ENCODE measurements around the gene PLA2G1B.
"Not testable (repeated sequence)": the region's sequence is repeated elsewhere in the genome, so short reads cannot be mapped to it uniquely, and the experiment has no call there.

PLA2G1B gene

DNA sequence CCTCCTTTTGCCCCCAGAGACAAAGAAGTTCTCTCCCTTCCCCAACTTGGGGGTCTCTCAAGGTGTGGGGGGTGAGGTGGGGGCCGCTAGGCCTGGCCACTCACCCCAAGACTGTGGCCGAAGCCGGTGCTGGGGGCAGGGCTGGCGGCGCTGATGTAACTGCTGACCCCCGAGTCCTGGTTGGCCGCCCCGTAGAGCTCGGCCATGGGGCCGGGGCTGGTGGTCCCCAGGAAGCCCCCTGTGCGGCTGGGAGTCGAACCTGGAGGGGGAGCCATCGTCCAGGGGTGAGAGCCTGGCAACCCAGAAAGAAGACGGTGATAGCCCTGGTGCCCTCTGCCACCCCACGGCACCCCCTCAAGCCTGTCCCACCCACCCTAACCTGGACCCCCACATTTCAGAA, 18.5 kb upstream of the PLA2G1B start:
- Histone ChIP-seq H3K4me3 (ENCODE audit: low read length in 2 of 2) (no peak overlapping the region), H3K9me3 (ENCODE audit: control insufficient read depth in 2 of 2, low read length in 2 of 2) (no peaks in the 10 kb centered on the region), H3K27ac (ENCODE audit: low read depth in 2 of 2, low read length in 2 of 2) (no peak overlapping the region), H3K4me1 (ENCODE audit: control insufficient read depth in 2 of 2, insufficient read depth in 2 of 2, low read length in 2 of 2) (peaks cover 2 to 5% of the 10 kb centered on the region in 2 donors), H3K9ac (ENCODE audit: low read depth in 1 of 2, low read length in 2 of 2) (no peak overlapping the region), H3K36me3 (ENCODE audit: control insufficient read depth in 2 of 2, insufficient read depth in 2 of 2, low read length in 2 of 2) (no peaks in the 10 kb centered on the region), H3K27me3 (ENCODE audit: control insufficient read depth in 2 of 2, insufficient read depth in 2 of 2, low read length in 2 of 2) (no peaks in the 10 kb centered on the region)

- no peak overlapping the region for H3K27ac ChIP-seq (ENCODE audit: low read depth in 2 of 2, low read length in 2 of 2)
- H3K27me3 ChIP-seq (ENCODE audit: control insufficient read depth in 2 of 2, insufficient read depth in 2 of 2, low read length in 2 of 2): no peaks in the 10 kb centered on the region
- no peaks in the 10 kb centered on the region for H3K4me1 ChIP-seq (ENCODE audit: control insufficient read depth in 2 of 2, insufficient read depth in 2 of 2, low read length in 2 of 2)
- no peak overlapping the region for H3K9ac ChIP-seq (ENCODE audit: low read depth in 1 of 2, low read length in 2 of 2)
- H3K36me3 ChIP-seq (ENCODE audit: control insufficient read depth in 2 of 2, insufficient read depth in 2 of 2, low read length in 2 of 2): no peaks in the 10 kb centered on the region
- no peak overlapping the region for H3K4me3 ChIP-seq (ENCODE audit: low read length in 2 of 2)
- H3K9me3 ChIP-seq (ENCODE audit: control insufficient read depth in 2 of 2, low read length in 2 of 2): no peaks in the 10 kb centered on the region
Observed at GRCh38 chr12:120343692-120344091, 16.1 kb upstream of the PLA2G1B start.

- H3K9ac ChIP-seq (ENCODE audit: low read depth in 1 of 2, low read length in 2 of 2): no peak overlapping the region
- no peaks in the 10 kb centered on the region for H3K27me3 ChIP-seq (ENCODE audit: control insufficient read depth in 2 of 2, insufficient read depth in 2 of 2, low read length in 2 of 2)
- no peak overlapping the region for H3K27ac ChIP-seq (ENCODE audit: low read depth in 2 of 2, low read length in 2 of 2)
- H3K36me3 ChIP-seq (ENCODE audit: control insufficient read depth in 2 of 2, insufficient read depth in 2 of 2, low read length in 2 of 2): no peaks in the 10 kb centered on the region
- H3K4me3 ChIP-seq (ENCODE audit: low read length in 2 of 2): no peak overlapping the region
- H3K4me1 ChIP-seq (ENCODE audit: control insufficient read depth in 2 of 2, insufficient read depth in 2 of 2, low read length in 2 of 2): no peaks in the 10 kb centered on the region
- H3K9me3 ChIP-seq (ENCODE audit: control insufficient read depth in 2 of 2, low read length in 2 of 2): peaks cover 0 to 2% of the 10 kb centered on the region in 2 donors
Observed at GRCh38 chr12:120343039-120343537, 15.5 kb upstream of the PLA2G1B start.

DNA sequence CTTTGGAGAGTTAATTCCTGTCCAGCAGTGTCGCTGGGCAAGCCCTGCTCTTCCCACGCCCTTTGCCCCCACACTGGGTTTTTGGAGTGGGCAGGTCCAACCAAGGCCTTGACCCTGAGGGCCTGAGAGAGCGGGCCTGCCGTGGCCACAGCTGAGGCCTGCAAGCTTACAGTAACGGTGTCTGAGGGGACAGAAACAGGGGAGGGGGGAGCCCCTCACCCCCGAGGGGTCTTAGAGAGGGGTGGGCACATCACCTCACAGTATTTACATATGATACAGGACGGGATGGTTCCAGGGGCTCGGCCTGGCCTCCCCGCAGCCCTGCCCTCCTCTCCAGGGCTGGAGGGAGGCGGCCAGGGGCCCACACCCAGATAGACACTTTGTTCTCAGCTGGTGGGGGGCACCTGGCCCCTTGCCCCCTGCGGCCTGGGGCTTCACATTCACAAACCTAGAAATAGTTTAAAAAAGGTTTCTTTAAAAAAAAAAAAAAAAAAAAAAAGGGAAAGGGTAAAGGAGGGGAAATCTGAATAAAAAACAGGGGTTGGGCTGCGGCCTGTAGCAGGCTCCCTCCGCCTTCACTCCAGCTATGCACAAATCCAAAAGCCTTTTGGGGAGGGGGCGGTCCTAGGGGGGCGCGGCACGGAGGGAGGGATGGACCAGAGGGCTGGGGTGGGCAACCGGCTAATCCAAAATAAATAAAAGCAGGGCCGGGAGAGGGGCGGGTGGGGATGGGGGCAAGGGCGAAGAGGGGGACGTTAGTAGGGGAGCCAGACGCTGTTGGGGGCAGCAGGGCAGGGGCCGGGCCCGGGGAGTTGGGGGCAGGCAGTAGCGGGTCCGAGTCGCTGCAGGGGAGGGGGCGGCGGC, 14.8 kb upstream of the PLA2G1B start:
- Histone ChIP-seq H3K9me3 (ENCODE audit: control insufficient read depth in 2 of 2, low read length in 2 of 2) (peaks cover 0 to 2% of the 10 kb centered on the region in 2 donors), H3K4me1 (ENCODE audit: control insufficient read depth in 2 of 2, insufficient read depth in 2 of 2, low read length in 2 of 2) (no peaks in the 10 kb centered on the region), H3K36me3 (ENCODE audit: control insufficient read depth in 2 of 2, insufficient read depth in 2 of 2, low read length in 2 of 2) (no peaks in the 10 kb centered on the region), H3K27ac (ENCODE audit: low read depth in 2 of 2, low read length in 2 of 2) (no peak overlapping the region), H3K27me3 (ENCODE audit: control insufficient read depth in 2 of 2, insufficient read depth in 2 of 2, low read length in 2 of 2) (no peaks in the 10 kb centered on the region), H3K9ac (ENCODE audit: low read depth in 1 of 2, low read length in 2 of 2) (no peak overlapping the region), H3K4me3 (ENCODE audit: low read length in 2 of 2) (no peak overlapping the region)

DNA sequence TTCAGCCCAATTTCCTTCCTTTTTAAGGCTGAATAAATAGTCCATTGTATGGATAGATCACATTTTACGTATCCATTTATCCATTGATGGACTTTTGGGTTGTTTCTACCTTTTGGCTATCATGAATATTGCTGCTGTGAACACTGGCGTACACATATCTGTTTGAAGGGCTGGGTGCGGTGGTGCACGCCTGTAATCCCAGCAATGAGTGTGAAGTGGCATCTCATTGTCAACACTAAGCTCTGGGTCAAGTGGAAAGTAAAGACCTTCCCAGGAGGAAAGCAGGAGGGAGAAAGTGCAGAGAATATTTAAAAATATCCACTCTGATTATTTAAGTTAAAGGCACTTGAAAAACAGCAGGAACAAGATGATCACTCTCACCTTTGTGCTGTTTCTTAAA, 11.7 kb upstream of the PLA2G1B start:
- Histone ChIP-seq H3K9me3 (ENCODE audit: control insufficient read depth in 2 of 2, low read length in 2 of 2) (peaks cover 0 to 2% of the 10 kb centered on the region in 2 donors), H3K4me3 (ENCODE audit: low read length in 2 of 2) (no peak overlapping the region), H3K4me1 (ENCODE audit: control insufficient read depth in 2 of 2, insufficient read depth in 2 of 2, low read length in 2 of 2) (no peaks in the 10 kb centered on the region), H3K9ac (ENCODE audit: low read depth in 1 of 2, low read length in 2 of 2) (no peak overlapping the region), H3K27ac (ENCODE audit: low read depth in 2 of 2, low read length in 2 of 2) (no peak overlapping the region), H3K27me3 (ENCODE audit: control insufficient read depth in 2 of 2, insufficient read depth in 2 of 2, low read length in 2 of 2) (no peaks in the 10 kb centered on the region), H3K36me3 (ENCODE audit: control insufficient read depth in 2 of 2, insufficient read depth in 2 of 2, low read length in 2 of 2) (no peaks in the 10 kb centered on the region)

DNA sequence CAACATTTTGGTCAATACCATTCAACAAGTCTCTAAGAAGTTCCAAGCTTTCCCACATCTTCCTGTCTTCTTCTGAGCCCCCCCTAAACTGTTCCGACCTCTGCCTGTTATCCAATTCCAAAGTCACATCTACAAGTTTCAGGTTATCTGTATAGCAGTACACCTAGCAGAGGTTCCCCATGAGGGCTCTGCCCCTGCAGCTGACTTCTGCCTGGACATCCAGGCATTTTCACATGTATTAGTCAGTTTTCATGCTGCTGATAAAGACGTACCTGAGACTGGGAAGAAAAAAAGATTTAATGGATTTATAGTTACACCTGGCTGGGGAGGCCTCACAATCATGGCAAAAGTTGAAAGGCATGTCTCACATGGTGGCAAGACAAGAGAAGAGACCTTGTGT, 10.2 kb upstream of the PLA2G1B start:
- H3K4me1 ChIP-seq (ENCODE audit: control insufficient read depth in 2 of 2, insufficient read depth in 2 of 2, low read length in 2 of 2): no peaks in the 10 kb centered on the region
- no peak overlapping the region for H3K27ac ChIP-seq (ENCODE audit: low read depth in 2 of 2, low read length in 2 of 2)
- H3K27me3 ChIP-seq (ENCODE audit: control insufficient read depth in 2 of 2, insufficient read depth in 2 of 2, low read length in 2 of 2): no peaks in the 10 kb centered on the region
- no peak overlapping the region for H3K4me3 ChIP-seq (ENCODE audit: low read length in 2 of 2)
- peaks cover 0 to 2% of the 10 kb centered on the region in 2 donors for H3K9me3 ChIP-seq (ENCODE audit: control insufficient read depth in 2 of 2, low read length in 2 of 2)
- H3K36me3 ChIP-seq (ENCODE audit: control insufficient read depth in 2 of 2, insufficient read depth in 2 of 2, low read length in 2 of 2): no peaks in the 10 kb centered on the region
- H3K9ac ChIP-seq (ENCODE audit: low read depth in 1 of 2, low read length in 2 of 2): no peak overlapping the region

DNA sequence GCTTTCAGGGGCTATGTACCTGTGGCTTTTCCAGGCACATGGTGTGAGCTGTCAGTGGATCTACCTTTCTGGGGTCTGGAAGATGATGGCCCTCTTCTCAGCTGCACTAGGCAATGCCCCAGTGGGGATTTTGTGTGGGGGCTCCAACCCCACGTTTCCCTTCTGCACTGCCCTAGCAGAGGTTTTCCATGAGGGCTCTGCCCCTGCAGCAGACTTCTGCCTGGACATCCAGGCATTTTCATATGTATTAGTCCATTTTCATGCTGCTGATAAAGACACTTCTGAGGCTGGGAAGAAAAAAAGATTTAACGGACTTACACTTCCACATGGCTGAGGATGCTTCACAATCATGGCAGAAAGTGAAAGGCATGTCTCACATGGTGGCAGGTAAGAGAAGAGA, 8.8 kb upstream of the PLA2G1B start:
- H3K9ac ChIP-seq (ENCODE audit: low read depth in 1 of 2, low read length in 2 of 2); H3K27ac ChIP-seq (ENCODE audit: low read depth in 2 of 2, low read length in 2 of 2); H3K9me3 ChIP-seq (ENCODE audit: control insufficient read depth in 2 of 2, low read length in 2 of 2); H3K4me3 ChIP-seq (ENCODE audit: low read length in 2 of 2); H3K27me3 ChIP-seq (ENCODE audit: control insufficient read depth in 2 of 2, insufficient read depth in 2 of 2, low read length in 2 of 2); H3K4me1 ChIP-seq (ENCODE audit: control insufficient read depth in 2 of 2, insufficient read depth in 2 of 2, low read length in 2 of 2); H3K36me3 ChIP-seq (ENCODE audit: control insufficient read depth in 2 of 2, insufficient read depth in 2 of 2, low read length in 2 of 2): not testable (repeated sequence)

DNA sequence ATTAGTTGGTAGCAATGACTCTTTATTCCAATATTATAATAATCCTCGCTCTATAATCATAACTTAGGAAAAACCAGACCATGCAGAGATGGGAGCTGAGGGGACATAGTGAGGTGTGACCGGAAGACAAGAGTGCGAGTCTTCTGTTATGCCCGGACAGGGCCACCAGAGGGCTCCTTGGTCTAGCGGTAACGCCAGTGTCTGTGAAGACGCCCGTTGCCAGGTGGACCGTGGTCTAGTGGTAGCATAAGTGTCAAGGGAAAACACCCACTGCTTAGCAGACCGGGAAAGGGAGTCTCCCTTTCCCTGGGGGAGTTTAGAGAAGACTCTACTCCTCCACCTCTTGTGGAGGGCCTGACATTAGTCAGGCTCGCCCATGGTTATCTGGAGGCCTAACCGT, 7.9 kb upstream of the PLA2G1B start:
- H3K4me3 ChIP-seq (ENCODE audit: low read length in 2 of 2); H3K9me3 ChIP-seq (ENCODE audit: control insufficient read depth in 2 of 2, low read length in 2 of 2); H3K4me1 ChIP-seq (ENCODE audit: control insufficient read depth in 2 of 2, insufficient read depth in 2 of 2, low read length in 2 of 2); H3K36me3 ChIP-seq (ENCODE audit: control insufficient read depth in 2 of 2, insufficient read depth in 2 of 2, low read length in 2 of 2); H3K27me3 ChIP-seq (ENCODE audit: control insufficient read depth in 2 of 2, insufficient read depth in 2 of 2, low read length in 2 of 2); H3K27ac ChIP-seq (ENCODE audit: low read depth in 2 of 2, low read length in 2 of 2); H3K9ac ChIP-seq (ENCODE audit: low read depth in 1 of 2, low read length in 2 of 2): not testable (repeated sequence)

DNA sequence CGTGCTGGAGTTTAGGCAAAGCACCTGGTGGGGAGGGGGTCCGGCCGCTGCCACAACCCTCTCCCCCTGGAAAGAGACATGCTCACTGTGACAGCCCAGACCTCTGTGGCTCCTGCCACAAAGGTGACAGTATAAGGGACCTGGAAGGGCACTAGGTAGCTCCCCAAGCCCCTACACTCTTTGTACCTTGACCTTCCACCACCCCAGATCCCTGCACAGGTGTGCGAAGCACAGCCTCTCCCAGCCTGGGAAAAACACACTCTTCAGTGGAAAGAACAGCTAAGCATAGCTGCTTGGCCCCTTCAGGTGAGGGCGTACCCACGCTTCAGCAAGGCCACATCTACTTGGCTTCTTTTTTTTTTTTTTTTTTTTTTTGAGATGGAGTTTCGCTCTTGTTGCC, 4.9 kb upstream of the PLA2G1B start:
- H3K9ac ChIP-seq (ENCODE audit: low read depth in 1 of 2, low read length in 2 of 2): no peak overlapping the region
- H3K36me3 ChIP-seq (ENCODE audit: control insufficient read depth in 2 of 2, insufficient read depth in 2 of 2, low read length in 2 of 2): no peaks in the 10 kb centered on the region
- no peak overlapping the region for H3K4me3 ChIP-seq (ENCODE audit: low read length in 2 of 2)
- H3K27me3 ChIP-seq (ENCODE audit: control insufficient read depth in 2 of 2, insufficient read depth in 2 of 2, low read length in 2 of 2): no peaks in the 10 kb centered on the region
- no peaks in the 10 kb centered on the region for H3K9me3 ChIP-seq (ENCODE audit: control insufficient read depth in 2 of 2, low read length in 2 of 2)
- H3K27ac ChIP-seq (ENCODE audit: low read depth in 2 of 2, low read length in 2 of 2): no peak overlapping the region
- no peaks in the 10 kb centered on the region for H3K4me1 ChIP-seq (ENCODE audit: control insufficient read depth in 2 of 2, insufficient read depth in 2 of 2, low read length in 2 of 2)

DNA sequence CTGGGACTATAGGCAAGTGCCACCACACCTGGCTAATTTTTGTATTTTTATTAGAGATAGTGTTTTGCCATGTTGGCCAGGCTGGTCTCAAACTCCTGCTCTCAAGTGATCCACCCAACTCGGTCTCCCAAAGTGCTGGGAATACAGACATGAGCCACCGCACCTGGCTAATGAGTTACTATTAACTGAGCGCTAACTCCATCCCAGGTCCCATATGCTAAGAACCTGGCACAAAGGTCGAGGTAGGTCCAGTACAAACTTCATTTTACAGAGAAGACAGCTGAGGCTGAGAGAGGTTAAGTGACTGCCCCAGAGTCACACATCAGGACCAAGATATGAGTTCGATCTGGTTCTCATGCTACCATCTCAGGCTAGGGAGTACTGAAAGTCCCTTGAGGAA, 4.5 kb upstream of the PLA2G1B start:
- Histone ChIP-seq H3K36me3 (ENCODE audit: control insufficient read depth in 2 of 2, insufficient read depth in 2 of 2, low read length in 2 of 2) (no peaks in the 10 kb centered on the region), H3K4me3 (ENCODE audit: low read length in 2 of 2) (no peak overlapping the region), H3K4me1 (ENCODE audit: control insufficient read depth in 2 of 2, insufficient read depth in 2 of 2, low read length in 2 of 2) (no peaks in the 10 kb centered on the region), H3K27me3 (ENCODE audit: control insufficient read depth in 2 of 2, insufficient read depth in 2 of 2, low read length in 2 of 2) (no peaks in the 10 kb centered on the region), H3K27ac (ENCODE audit: low read depth in 2 of 2, low read length in 2 of 2) (no peak overlapping the region), H3K9ac (ENCODE audit: low read depth in 1 of 2, low read length in 2 of 2) (no peak overlapping the region), H3K9me3 (ENCODE audit: control insufficient read depth in 2 of 2, low read length in 2 of 2) (no peaks in the 10 kb centered on the region)

Measured in mucosa of rectum (tissue), 2 donors.